ENCODE measurements around the gene UBR3.
"Not testable (repeated sequence)": the region's sequence is repeated elsewhere in the genome, so short reads cannot be mapped to it uniquely, and the experiment has no call there.

UBR3 gene

DNA sequence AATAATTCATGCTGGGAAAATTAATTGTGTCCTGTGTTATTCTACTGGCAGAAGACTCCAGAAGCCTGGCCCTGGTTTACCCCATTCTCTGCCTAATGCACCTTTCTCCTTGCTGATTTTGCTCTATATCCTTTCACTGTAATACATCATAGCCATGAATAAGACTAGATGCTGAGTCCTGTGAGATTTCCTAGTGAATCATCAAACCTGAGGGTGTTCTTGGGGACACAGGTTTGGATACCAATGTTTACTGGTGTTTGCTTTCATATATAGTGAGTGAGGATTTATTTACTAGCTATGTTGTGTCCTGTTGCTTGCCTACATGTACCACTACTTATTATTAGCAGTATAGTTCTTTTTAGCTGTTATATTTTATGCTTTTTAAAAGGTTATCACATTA is 9.0 kb upstream of the UBR3 start:
- Histone ChIP-seq H3K36me3 (ENCODE audit: insufficient read depth, low read length) (peaks cover 10% of the 10 kb centered on the region; the same call in 1 of the 2 replicates), H4K20me1 (ENCODE audit: insufficient read depth, low read length, poor library complexity, severe bottlenecking) (peaks cover 4% of the 10 kb centered on the region)

GRCh38 chr2:169819106-169819505 is 8.1 kb upstream of the UBR3 start:
- Histone ChIP-seq H3K4me3 (ENCODE audit: low read length, poor library complexity, severe bottlenecking) (no peak overlapping the region), H3K27me3 (ENCODE audit: insufficient read depth, low read length, poor library complexity, severe bottlenecking) (no peaks in the 10 kb centered on the region), H2AFZ (ENCODE audit: low read length) (no peak overlapping the region), H3K9me2 (replicated peaks; ENCODE audit: low read depth, low read length) (no peaks in the 10 kb centered on the region), H3F3A (ENCODE audit: low read depth) (peaks cover 4% of the 10 kb centered on the region; the same call in 1 of the 2 replicates), H3K9ac (ENCODE audit: low read depth, low read length, poor library complexity, severe bottlenecking) (no peak overlapping the region), H3K9me3 (ENCODE audit: insufficient read depth, low read depth, low read length) (no peaks in the 10 kb centered on the region), H4K20me1 (ENCODE audit: insufficient read depth, low read length, poor library complexity, severe bottlenecking) (peaks cover 7% of the 10 kb centered on the region), H3K36me3 (ENCODE audit: insufficient read depth, low read length) (peaks cover 7% of the 10 kb centered on the region; the same call in 1 of the 2 replicates), H3K79me2 (ENCODE audit: insufficient read depth, low read length) (peaks cover 35% of the 10 kb centered on the region), H3K4me2 (ENCODE audit: low read depth, low read length, poor library complexity, severe bottlenecking) (peak overlapping the region; percentile 99), H3K4me1 (ENCODE audit: insufficient read depth, low read length, poor library complexity, severe bottlenecking) (peaks cover 45% of the 10 kb centered on the region)
- no peak for TF ChIP-seq CTCF (conservative IDR thresholded peaks at IDR 0.05; ENCODE audit: low read length)
- no peak for TF ChIP-seq EZH2phosphoT487 (IDR thresholded peaks at IDR 0.05; ENCODE audit: borderline replicate concordance)

More for the DNA sequence above, 9.0 kb upstream of the UBR3 start:
- Histone ChIP-seq H3K9ac (ENCODE audit: low read depth, low read length, poor library complexity, severe bottlenecking) (no peak overlapping the region), H3K27me3 (ENCODE audit: insufficient read depth, low read length, poor library complexity, severe bottlenecking) (no peaks in the 10 kb centered on the region), H3K79me2 (ENCODE audit: insufficient read depth, low read length) (peaks cover 26% of the 10 kb centered on the region), H3K4me1 (ENCODE audit: insufficient read depth, low read length, poor library complexity, severe bottlenecking) (peaks cover 36% of the 10 kb centered on the region), H3K9me3 (ENCODE audit: insufficient read depth, low read depth, low read length) (no peaks in the 10 kb centered on the region), H3K4me3 (ENCODE audit: low read length, poor library complexity, severe bottlenecking) (no peak overlapping the region), H2AFZ (ENCODE audit: low read length) (no peak overlapping the region), H3K9me2 (replicated peaks; ENCODE audit: low read depth, low read length) (no peaks in the 10 kb centered on the region), H3F3A (ENCODE audit: low read depth) (peaks cover 4% of the 10 kb centered on the region; the same call in 1 of the 2 replicates), H3K4me2 (ENCODE audit: low read depth, low read length, poor library complexity, severe bottlenecking) (no peak overlapping the region)
- TF ChIP-seq EZH2phosphoT487 (IDR thresholded peaks at IDR 0.05; ENCODE audit: borderline replicate concordance) (no peak), CTCF (conservative IDR thresholded peaks at IDR 0.05; ENCODE audit: low read length) (no peak)

DNA sequence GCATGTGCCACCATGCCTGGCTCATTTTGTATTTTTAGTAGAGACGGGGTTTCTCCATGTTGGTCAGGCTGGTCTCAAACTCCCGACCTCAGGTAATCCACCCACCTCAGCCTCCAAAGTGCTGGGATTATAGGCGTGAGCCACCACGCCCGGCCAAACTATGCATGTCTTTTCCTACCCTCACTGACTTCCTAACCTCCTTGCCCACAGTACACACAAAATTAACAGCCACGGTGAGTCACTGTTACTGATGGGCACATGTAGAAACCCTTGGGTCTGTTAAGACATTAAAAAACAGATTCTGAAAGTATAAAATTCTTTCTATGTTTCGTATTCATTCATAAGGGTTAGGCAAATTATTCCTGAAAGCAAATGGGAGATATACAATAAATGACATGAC is 7.2 kb upstream of the UBR3 start:
- H3F3A ChIP-seq (ENCODE audit: low read depth); H3K9me2 ChIP-seq (replicated peaks; ENCODE audit: low read depth, low read length); H2AFZ ChIP-seq (ENCODE audit: low read length); H3K36me3 ChIP-seq (ENCODE audit: insufficient read depth, low read length); H3K27me3 ChIP-seq (ENCODE audit: insufficient read depth, low read length, poor library complexity, severe bottlenecking); H3K9ac ChIP-seq (ENCODE audit: low read depth, low read length, poor library complexity, severe bottlenecking); H3K9me3 ChIP-seq (ENCODE audit: insufficient read depth, low read depth, low read length); H4K20me1 ChIP-seq (ENCODE audit: insufficient read depth, low read length, poor library complexity, severe bottlenecking): not testable (repeated sequence)
- peaks cover 50% of the 10 kb centered on the region for H3K4me1 ChIP-seq (ENCODE audit: insufficient read depth, low read length, poor library complexity, severe bottlenecking)
- peaks cover 40% of the 10 kb centered on the region for H3K79me2 ChIP-seq (ENCODE audit: insufficient read depth, low read length)
- H3K4me3 ChIP-seq (ENCODE audit: low read length, poor library complexity, severe bottlenecking), result peak overlapping the region; percentile 17
- H3K4me2 ChIP-seq (ENCODE audit: low read depth, low read length, poor library complexity, severe bottlenecking), result peak overlapping the region; percentile 99

DNA sequence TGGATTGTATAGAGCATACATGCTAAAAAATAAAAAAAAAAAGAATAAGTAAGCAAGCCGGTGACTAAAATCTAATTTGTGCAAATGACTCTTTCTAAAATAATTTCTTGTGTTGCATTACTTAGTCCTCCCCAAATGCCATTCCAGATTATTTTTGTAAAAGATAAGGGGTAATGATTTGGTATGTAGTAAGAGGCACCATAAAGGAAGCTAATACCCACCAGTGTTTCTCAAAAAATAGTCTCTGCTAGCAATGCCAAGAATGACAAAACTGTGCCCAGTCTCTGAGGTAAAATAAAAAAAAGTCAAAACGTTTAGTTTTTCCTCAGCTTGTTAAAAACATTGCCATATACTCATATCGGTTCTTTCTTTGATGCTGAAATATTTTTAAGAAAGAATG is 5.2 kb upstream of the UBR3 start:
- H3K4me2 ChIP-seq (ENCODE audit: low read depth, low read length, poor library complexity, severe bottlenecking), result peak overlapping the region; percentile 99
- H3K4me3 ChIP-seq (ENCODE audit: low read length, poor library complexity, severe bottlenecking), result peak overlapping the region; percentile 87
- peak overlapping the region; percentile 84 for H3K9ac ChIP-seq (ENCODE audit: low read depth, low read length, poor library complexity, severe bottlenecking)

More for the DNA sequence above, 5.2 kb upstream of the UBR3 start:
- H4K20me1 ChIP-seq (ENCODE audit: insufficient read depth, low read length, poor library complexity, severe bottlenecking), result peaks cover 7% of the 10 kb centered on the region
- H3K4me1 ChIP-seq (ENCODE audit: insufficient read depth, low read length, poor library complexity, severe bottlenecking), result peaks cover 54% of the 10 kb centered on the region
- peaks cover 40% of the 10 kb centered on the region for H3K79me2 ChIP-seq (ENCODE audit: insufficient read depth, low read length)
- H3K27me3 ChIP-seq (ENCODE audit: insufficient read depth, low read length, poor library complexity, severe bottlenecking), result no peaks in the 10 kb centered on the region
- no peak overlapping the region for H2AFZ ChIP-seq (ENCODE audit: low read length)
- TF ChIP-seq CTCF (conservative IDR thresholded peaks at IDR 0.05; ENCODE audit: low read length) (no peak), EZH2phosphoT487 (IDR thresholded peaks at IDR 0.05; ENCODE audit: borderline replicate concordance) (no peak)
- H3K9me2 ChIP-seq (replicated peaks; ENCODE audit: low read depth, low read length), result no peaks in the 10 kb centered on the region
- no peaks in the 10 kb centered on the region for H3K9me3 ChIP-seq (ENCODE audit: insufficient read depth, low read depth, low read length)
- H3F3A ChIP-seq (ENCODE audit: low read depth), result no peaks in the 10 kb centered on the region; the same call in 1 of the 2 replicates
- H3K36me3 ChIP-seq (ENCODE audit: insufficient read depth, low read length), result no peaks in the 10 kb centered on the region

Data from Loucy (cell line).